Activated CD4-positive, alpha-beta T cell treated with anti-CD3 and anti-CD28 coated beads, Interleukin-2, Interleukin-4, amounts not matched to agents 100 ng/mL and 50 ng/mL, durations not matched to agents 16 hours and 8 hours (primary cell): ENCODE results near the gene AP4M1.

Source experiments
- DNase-seq: peaks from one replicate; pipeline ENCODE4 v3.0.0-alpha.2; 2020; ENCODE audit warnings: low spot score

The AP4M1 gene

DNA sequence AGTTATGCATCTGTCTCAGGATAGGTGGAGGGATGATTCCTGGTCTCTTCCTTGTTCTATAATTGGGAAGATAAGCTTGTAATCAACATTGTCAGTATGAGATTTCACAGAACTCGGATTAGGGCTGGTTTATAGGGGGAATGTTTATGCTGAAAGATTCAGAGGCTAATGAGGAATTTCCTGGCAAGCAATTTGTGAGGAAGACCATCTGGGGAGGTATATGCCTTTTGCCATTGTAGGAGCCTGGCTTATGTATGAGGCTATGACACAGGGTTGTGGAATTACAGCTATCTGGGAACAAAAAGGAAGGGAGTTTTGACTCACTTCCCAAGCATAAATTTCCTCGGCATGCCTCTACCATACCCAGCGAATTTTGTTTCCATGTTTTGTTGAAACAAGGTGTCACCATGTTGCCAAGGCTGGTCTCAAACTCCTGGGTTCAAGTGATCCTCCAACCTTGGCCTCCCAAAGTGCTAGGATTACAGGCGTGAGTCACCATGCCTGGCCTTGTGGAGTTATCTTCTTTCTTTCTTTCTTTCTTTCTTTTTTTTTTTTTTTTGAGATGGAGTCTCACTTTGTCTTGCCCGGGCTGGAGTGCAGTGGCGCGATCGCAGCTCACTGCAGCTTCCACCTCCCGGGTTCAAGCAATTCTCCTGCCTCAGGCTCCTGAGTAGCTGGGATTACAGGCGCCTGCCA is 14.2 kb upstream of the AP4M1 start:
- DNase-seq, result no peak

DNA sequence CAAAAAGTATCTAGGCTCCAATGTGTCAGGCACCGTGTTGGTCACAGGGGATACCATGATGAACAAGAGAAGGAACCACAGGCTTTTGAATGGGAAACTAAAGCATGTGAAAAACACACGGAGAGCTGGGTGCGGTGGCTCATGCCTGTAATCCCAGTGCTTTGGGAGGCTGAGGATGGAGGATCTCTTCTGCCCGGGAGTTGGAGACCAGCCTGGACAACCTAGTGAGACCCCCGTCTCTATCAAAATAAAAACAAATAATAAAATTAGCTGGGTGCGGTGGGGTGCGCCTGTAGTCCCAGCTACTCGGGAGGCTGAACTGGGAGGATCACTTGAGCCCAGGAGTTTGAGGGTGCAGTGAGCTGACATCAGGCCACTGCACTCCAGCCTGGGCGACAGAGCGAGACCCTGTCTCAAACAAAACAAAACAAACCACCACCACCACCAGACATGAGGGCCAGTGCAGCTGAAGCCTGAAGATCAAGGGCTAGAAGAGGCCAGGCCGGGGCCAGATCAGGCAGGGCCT is 13.3 kb upstream of the AP4M1 start:
- DNase-seq, result no peak

DNA sequence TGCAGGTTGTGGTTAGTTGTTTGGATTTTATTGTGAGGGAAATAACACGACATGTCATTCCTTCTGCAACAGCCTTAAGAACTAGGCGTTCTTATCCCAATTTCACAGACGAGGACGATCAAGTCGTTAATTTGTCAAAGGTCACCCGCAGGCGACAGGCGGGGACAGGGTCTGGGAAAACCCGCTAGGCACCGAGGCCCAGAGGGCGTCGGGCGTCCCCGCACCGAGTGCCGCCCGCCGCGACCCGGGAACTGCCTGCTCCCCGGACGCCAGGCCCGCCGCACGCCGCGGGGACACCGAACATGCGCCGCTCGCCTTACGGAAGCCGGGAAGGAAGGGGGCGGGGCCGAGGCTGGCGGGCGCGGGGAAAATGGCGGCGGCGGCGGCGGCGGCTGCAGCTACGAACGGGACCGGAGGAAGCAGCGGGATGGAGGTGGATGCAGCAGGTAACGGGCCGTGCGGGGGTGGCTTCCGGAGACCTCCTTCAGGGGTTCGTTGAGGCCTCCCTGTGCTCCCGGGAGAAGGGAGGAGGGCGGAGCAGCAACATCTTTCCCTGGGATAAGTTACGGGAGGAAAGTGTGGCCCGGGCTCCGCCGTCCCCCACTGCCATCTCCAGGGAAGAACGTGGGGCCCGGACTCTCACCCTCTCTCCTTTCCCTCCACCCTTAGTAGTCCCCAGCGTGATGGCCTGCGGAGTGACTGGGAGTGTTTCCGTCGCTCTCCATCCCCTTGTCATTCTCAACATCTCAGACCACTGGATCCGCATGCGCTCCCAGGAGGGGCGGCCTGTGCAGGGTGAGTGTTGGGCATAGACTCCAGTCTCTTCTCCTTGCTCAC is 12.6 kb upstream of the AP4M1 start, which contains the start of gene COPS6:
Gene COPS6, plus strand, starts transcription at position 349 of the 837 bp plus-strand sequence. Its CDS starts 22 bp downstream, at position 371.
- peak; percentile 82 for DNase-seq

DNA sequence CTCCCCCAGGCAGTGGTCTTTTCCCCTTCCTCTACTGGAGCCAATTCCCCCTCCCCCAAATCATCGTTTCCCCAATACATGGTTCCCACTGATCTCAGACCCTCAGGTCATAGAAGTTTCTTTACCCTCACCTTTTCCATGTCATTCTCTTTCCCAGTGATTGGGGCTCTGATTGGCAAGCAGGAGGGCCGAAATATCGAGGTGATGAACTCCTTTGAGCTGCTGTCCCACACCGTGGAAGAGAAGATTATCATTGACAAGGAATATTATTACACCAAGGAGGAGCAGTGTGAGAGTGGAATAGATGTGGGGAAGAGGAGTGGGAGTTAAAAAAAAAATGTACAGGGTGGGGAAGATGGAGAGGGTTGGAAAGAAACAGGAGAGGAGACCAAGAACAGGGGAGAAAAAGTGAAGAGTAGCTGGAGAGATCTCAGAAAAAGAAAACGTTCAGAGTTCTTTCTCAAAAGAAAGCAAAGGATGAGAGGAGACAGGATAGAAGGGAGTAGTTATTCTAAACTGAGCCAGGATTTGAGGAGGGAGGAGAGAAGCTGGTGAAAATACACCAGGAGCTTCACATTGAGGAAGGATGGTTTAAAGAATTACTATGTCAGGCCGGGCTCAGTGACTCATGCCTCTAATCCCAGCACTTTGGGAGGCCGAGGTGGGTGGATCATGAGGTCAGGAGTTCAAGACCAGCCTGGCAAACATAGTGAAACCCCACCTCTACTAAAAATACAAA is 11.8 kb upstream of the AP4M1 start:
- no peak for DNase-seq

DNA sequence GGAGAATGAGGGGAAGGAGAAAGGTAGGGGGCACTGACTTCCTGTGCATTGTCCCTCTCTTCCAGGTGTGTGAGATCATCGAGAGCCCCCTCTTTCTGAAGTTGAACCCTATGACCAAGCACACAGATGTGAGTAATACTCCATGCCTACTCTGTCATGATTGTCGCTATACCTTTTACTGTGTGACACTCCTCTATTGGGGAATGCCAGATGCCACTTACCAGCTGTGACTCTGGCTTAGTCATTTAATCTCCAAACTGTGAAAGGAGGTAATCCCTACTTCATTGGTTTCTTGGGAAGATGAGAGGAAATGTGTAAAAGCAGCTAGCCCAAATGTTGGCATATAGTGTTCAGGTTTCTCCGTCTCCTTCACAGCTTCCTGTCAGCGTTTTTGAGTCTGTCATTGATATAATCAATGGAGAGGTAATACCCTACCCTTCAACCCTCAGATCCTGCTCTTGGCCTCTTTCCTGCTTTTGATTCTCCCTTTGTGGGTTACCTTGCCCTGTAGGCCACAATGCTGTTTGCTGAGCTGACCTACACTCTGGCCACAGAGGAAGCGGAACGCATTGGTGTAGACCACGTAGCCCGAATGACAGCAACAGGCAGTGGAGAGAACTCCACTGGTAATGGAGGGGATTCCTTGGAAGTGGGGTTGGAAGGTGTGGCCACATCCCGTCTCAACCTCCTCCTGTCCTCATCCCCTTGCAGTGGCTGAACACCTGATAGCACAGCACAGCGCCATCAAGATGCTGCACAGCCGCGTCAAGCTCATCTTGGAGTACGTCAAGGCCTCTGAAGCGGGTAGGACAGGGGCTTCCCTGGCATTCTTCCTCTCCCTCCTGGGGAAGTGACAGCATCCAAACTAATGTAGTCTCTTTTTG is 10.7 kb upstream of the AP4M1 start:
- DNase-seq, result no peak

DNA sequence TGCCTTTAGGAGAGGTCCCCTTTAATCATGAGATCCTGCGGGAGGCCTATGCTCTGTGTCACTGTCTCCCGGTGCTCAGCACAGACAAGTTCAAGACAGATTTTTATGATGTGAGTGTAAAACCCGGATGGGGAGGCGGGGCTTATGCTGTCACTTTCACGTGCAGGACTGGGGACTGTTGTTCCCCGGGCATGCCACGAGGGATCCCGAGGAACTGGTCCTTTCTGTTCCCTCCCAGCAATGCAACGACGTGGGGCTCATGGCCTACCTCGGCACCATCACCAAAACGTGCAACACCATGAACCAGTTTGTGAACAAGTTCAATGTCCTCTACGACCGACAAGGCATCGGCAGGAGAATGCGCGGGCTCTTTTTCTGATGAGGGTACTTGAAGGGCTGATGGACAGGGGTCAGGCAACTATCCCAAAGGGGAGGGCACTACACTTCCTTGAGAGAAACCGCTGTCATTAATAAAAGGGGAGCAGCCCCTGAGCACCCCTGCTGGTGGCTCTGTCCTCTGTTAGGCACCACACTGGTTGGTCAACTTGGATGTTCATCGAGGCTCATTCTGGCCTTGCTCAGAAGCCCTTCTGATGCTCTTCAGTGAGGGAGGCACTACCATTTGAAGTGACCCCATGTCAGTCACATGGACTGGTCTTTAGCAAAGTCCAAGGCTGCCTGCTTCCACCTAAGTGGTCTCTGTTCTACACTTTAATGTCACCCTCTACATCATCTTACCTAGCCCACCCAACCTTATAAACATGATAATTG is 9.8 kb upstream of the AP4M1 start:
- no peak for DNase-seq

DNA sequence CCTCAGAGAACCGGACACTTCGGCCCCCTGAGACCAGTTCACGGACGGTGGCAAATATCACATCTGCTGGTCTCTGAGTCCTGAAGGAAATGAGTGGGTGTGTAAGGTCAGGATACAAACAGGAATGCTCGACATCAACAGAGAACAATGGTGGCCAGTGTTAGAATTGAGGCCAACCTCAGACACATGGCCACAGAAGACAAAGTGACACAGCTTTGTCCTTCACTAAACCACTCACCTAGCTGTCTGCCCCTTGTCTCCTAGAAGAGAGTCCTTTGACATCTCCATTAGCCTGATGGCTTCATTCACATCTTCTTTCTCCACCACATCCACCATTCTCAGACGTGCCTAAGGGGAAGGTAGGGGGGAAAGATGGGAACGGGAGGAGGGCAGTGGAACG is 8.4 kb upstream of the AP4M1 start:
- DNase-seq, result no peak

DNA sequence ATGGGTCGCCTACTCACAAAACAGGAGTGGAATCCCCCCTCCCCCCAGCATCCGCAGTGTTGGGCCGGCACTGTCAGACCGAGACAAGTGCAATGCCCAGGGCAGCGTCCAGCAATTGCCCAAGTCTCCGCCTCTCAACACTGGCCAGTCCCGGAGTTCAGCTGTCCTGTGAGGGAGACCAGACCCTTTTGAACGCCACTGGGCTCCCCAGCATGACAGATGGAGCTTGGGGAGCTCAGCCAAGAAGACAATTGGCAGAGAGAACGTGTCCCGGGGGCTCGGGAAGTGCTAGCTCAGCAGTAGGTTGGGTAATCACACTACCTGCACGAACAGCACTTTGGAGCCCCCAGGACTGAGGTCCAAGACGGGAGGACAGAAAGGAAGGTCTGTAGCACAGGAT is 7.9 kb upstream of the AP4M1 start:
- no peak for DNase-seq

DNA sequence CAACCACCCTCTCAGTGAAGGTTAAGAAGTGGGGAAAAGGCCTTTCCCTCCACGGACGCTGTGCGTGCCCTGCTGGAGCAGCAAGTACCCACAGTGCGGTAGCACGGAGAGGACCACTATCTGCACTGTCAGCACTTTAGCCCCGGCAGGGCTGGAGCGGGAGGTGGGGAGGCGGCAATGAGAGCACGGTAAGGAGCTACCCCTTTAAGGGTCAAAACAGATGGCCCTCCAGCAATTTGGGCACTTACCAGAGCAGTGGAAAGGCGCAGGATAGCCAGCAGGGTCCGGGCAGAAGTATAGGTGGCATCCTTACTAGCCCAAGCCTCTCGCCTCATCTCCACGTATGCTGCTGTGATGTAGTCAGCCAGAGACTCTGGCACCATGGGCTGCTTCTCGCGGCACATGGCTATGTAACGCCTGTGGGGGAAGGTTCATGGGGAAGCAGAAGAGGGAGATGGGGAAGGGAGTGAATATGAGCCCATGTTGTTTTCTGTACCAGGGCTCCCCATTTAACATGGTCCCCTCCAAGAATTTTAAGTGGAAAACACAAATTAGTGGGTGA is 7.4 kb upstream of the AP4M1 start:
- DNase-seq, result no peak

DNA sequence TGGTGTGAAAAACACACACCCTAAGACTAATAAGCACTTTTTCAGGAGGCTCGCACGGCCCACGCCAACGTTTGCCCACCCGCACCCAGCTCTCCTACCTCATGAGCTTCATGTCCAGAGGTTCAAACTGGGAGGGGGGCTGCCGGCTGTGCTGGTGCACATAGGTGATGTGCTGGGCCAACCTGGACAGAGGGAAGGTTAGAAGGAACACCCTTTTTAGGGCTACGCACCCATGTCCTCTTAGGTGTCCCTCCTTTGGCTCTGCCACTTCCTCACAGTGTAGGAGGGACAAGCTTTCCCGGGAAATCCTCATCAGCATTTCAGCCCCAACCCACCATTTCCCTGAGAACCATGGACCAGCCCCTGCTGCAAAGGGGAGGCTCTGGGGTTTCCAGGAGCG is 6.2 kb upstream of the AP4M1 start:
- no peak for DNase-seq

DNA sequence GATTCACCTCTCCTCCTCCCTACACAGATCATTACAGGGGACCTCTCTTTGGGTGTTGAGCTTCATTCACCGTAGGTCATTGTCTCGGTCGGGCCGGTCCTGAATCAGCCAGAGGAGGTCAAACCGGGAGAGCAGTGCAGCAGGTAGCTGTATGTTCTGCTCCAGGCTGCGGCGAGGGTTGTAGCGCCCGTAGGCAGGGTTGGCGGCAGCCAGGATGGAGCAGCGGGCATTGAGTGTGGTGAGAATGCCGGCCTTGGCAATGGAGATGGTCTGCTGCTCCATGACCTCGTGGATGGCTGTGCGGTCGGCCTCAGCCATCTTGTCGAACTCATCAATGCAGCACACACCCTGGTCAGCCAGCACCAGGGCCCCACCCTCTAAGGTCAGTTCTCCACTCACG is 5.7 kb upstream of the AP4M1 start:
- DNase-seq, result no peak

DNA sequence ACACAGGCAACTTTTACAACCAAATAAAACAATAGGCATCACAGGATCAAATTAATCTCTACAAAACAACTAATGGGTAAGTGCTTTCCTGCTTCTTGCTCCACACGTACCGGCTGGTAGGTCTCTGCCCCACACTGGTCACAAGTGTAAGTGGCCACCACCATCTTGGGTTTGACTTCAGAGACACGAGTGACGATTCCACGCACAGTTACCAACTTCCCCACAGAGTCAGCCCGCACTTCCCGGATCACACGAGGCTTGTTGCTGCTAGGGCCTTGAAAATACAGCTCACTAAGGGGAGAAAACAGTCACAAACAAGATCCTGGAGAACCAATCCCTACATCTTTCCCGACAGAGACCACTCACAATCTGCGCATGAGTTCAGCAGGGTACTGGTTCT is 2.5 kb upstream of the AP4M1 start:
- no peak for DNase-seq

DNA sequence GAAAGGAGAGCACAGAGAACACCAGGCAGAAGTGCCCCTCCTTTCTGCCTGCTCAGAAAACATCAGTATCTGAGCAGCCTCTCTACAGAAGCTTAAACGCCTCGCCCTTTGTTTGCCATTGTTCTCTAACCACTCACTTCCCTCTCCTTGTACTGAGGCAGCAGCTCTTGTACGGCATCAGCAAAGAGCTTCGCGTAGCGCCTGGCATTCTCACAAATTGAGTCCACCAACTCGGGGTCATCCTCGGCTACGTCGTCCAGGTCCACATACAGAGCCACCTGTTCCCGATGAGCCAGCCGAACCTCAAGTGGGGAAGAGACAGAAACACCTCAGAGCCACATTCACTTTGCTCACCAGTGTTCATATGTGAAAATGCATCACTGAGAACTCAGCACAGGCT is 2.0 kb upstream of the AP4M1 start:
- no peak for DNase-seq

DNA sequence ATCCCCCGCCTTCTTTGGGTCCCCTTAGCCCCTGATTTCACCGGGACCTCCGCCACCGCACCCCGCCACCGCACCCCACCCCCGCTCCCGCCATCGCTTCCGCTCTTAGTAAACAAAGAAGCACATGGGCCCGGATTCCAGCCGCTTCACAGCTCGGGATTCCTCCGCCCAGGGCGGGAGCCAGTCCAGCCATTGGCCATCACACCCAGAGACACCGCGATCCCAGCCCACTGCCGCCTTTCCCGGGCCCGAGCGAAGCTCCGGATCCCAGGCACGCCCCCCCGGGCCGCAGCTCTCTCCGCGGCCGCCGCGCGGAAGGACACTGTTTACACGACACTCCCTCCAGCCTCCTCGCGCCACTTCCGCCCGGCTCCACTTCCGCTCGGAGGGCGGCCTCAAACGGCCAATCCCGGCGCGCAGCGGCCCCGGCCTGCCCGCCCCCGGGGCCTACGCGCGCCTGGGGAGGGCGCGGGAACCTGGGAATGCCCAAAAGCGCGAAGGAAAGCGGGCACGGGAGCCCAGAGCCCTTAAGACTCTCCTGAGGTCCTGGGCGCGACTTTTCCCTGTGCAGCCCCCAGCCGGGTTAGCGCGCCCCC is 925 bp upstream of the AP4M1 start:
- DNase-seq, result peak; percentile 87

DNA sequence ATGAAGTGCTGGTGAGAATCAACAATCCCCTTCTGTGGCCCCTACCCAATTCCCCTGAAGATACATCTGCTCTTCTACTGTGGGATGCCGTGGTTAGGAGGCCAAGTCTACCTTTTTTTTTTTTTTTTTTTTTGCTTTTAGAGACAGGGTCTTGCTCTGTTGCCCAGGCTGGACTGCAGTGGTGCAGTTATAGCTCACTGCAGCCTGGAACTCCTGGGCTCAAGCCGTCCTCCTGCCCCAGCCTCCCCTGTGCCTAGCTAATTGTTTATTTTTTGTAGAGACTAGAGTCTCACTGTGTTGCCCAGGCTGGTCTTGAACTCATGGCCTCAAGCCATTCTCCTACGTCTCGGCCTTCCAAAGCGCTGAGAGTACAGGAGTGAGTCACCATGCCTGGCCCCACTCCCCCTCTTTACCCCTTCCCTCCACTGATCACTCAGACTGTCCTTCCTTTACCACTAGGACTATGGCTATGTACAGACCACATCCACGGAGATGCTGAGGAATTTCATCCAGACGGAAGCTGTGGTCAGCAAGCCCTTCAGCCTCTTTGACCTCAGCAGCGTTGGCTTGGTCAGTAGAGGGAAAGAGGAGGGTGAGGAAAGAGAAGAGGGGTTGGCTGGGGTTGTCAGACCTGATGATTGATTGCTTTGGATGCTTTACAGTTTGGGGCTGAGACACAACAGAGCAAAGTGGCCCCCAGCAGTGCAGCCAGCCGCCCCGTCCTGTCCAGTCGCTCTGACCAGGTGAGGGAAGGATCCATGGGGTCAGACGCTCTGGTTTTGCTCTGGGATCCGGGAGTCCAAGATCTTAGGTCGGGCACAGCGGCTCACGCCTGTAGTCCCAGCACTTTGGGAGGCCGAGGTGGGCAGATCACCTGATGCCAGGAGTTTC is 1.8 kb downstream of the AP4M1 start:
- DNase-seq, result no peak

DNA sequence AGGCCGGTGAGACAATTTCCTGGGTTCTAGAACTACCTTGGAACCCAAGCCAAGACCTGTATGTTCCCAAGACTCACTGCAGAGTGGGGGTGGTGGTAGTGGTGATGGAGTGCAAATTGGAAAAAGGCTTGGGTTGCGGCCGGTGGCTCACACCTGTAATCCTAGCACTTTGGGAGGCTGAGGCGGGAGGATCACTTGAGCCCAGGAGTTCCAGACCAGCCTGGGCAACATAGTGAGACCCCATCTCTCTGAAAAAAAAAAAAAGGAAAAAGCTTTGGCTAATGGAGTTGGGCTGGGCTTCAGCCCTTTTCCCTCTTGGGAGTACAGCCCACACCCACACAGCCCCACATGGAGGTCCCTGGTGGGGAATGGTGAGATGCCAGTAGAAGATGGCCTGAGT is 4.1 kb downstream of the AP4M1 start:
- DNase-seq, result no peak

DNA sequence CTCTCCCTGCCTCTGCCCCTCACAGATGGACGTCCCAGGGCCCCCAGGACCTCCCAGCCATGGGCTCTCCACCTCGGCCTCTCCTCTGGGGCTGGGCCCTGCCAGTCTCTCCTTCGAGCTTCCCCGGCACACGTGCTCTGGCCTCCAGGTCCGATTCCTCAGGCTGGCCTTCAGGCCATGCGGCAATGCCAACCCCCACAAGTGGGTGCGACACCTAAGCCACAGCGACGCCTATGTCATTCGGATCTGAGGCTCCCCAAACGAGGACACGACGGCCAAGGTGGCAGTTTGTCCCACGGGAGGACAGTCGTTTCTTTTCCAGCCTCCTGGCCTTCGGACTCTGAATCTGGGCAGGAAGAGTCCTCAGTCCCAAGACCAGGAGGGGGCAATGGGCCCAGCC is 5.2 kb downstream of the AP4M1 start:
- no peak for DNase-seq

DNA sequence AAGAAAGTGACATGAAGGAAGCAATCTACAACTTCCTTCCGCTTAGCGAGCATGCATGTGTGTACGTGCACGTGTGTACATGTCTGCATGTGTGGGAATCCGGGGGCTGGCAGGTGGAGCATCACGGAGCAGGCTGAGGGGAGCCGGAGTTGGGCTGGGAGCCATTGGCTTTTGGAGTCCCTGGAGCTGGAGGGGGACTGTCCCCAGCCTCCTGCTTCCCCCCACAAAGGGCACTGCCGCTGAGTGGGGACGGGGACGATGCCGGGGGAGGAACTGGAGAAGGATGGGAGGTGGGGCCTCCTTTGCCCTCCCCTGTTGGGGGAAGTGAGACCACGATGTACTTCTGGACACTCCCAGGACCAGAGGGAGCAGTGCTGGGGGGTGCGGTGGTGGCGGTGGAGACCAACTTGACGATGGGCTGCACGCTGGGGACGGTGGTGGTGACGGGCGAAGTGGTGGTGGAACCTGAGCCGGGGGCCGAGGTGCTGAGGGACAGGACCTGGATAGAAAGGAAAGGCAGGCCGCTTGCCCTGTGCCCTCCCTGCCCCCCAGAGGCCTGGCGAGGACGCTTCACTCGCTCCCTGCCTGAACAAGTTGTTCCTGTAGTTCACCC is 5.8 kb downstream of the AP4M1 start:
- no peak for DNase-seq

DNA sequence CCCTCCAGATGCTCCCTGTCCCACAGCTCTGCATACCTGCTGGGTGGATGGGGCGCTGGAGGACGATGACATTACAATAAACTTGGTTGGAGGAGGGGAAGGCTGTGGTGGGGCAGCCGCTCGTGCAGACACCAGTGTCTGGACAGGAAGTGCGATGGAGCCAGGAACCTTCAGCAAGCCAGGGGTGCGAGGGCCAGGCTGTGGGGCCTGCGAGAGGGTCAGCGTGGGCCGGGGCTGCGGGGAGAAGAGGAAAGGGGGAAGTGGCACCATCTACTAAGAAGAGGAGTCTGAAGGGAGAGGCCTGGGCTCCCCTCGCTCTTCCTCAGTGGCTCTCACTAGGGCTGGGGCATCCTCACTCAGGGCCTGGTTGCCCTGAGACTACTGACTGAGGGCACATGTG is 6.4 kb downstream of the AP4M1 start:
- no peak for DNase-seq
